CD4-positive, alpha-beta T cell treated with Interleukin-15 for 1 hour (primary cell): ENCODE results near the gene UNKL.

Experiments used
- DNase-seq: peaks from one replicate; pipeline ENCODE4 v3.0.0-alpha.2; 2020

Gene UNKL

DNA sequence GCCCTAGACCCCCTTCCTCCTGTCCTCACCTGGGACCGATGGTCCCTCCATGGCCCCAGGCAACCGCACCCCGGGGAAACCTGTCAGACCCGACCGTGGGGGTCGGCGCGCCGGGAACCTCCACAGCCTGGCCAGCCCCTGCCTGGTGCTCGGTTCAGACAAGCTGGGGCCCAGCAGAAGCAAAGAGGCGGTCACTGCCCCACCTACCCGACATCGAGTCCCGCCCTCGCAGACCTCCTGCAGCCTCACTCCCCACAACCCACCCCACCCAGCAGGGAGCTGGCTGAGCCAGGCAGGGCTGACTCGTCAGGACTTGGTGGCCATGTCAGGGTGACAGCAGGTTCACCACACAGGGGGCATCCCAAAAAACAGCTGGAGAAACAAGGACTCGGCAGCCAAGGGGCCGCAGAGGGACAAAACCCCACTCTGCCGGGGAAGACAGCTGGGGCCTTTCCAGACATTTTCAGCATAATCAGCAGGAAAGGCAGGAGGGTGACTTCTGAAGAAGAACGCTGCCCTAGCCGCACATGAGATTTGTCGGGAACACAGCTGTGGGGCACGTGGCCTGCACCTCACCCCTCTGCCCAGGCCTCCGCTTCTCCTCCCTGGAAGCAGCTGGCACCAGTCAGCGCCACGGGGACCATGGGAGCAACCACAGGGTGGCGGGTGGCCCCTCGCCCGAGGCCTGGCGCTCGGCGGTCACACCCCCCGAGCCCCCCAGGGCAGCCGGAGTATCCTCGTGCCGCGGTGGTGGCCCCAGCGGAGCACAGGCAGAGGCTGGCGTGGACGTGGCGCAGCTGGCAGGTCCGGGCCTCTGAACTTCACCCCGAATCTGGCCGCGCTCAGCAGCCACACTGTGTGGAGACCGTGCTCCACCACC is 39.8 kb downstream of the UNKL start:
- DNase-seq, result no peak

DNA sequence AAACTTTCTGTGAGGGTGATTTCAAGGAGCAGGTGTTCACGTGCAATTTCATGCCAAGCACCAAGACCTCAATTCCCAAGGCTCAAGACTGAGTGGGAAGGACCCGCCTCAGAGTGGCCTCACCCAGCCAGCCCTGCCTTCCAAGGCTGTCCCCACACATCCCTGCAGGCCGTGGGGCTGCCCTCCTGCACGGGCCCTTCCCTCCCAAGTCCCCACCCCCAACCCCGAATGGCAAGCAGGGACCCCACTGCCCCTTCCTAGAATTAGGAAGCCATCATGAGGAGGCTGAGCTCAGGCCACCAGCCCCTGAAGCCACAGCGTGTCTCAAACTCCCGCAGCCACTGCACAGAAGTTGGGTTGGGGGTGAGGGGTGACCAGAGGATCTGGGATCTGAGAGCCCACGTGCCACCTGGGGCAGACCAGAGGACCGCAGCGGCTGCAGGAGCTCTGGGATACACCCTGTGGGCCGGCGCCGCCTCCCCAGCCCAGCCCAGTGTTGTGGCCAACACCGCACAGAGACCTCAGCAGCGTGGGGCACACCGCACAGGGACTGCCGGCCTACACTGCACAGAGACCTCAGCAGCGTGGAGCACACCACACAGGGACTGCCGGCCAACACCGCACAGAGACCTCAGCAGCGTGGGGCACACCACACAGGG is 42.1 kb downstream of the UNKL start:
- DNase-seq, result no peak

DNA sequence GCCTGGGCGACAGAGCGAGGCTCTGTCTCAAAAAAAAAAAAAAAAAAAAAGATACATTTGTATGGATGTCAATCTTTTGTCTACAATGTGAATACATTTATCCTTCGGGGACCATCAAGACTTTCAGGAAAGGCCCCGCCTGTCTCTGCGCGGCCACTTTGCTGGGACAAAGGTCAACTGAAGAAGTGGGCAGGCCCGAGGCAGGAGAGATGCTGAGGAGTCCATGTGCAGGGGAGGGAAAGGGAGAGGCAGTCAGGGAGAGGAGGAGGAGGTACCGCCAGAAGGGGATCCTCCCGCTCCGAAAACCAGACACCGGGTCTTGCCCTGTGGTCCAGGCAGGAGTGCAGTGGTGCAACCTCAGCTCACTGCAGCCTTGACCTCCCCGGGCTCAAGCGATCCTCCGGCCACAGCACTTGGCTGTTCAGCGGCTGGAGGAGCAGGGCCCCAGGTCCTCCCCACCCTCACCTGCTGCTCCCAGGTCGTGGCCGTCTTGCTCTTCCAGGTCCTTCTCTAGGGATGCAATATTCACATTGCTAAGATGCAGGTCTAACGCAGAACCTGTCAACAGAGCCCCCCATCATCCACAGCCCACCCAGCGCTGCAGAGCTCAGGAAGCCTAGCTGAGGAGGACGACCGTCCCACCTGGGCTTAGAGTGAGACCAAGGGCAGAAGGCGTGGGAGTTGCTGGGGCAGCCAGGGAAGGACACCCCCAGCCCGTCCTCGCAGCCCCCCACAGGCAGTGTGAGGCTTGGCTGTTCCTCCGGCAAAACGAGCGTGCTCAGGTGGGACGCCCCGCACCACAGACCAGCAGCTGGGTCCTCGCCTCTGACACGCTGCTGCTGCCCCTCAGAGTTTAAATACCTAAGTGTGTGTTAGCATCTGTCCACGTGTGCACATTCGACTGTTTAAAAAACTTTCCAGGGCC is 43.2 kb downstream of the UNKL start:
- no peak for DNase-seq

DNA sequence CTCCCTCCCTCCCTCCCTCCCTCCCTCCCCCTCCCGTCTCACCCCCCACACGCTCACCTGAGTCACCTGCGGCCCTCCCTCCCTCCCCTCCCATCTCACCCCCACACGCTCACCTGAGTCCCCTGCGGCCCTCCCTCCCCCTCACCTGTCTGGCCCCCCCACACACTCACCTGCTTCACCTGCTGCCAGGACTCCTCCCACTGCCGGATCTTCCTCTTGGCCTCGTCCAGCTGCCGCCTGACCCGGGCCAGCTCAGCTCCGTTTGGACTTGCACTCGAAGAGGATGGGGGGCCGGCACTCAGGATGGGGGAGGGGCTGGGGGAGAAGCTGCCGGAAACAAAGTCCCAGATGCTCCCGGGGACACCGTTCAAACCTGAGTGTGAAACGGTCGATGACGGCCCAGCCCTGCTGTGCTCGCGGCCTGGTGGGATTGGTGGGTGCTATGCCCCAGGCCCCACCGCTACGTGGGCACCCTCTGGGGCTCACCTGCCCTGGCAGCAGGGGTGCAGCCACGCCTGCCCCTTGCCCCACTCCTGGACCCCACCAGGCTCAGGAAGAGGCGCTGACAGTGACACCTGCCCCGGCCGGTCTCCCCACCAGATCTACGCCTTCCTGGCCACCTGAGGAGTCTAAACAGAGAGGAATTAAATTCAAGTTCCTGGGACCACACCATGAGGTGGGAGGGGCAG is 46.9 kb downstream of the UNKL start:
- no peak for DNase-seq

DNA sequence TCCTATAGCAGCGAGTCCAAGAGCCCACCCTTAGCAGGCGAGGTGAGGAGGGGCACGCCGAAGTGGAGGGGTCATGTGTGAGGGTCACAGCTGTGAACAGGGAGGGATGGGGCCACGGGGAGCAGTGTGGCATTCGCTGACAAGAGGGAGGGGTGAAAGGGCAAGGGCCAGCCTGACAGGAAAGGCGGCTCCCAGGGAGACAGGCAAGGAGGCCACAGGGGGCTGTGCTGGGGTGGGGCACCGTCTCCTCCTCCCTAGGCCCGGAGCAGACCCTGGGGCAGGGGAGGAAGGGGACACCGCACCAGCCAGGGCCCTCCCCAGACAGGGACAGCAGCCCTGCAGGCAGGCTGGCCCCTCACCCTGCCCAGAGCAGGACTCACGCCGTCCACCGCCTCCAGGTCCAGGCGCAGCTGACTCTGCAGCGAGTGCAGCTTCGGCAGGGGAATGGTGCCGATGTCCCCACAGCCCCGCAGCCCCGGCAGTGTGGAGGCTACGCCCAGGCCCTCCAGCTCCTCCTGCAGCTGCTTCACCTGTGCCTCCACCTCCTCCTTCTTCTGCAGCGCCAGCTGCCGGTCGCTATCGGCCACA is 47.7 kb downstream of the UNKL start:
- no peak for DNase-seq

DNA sequence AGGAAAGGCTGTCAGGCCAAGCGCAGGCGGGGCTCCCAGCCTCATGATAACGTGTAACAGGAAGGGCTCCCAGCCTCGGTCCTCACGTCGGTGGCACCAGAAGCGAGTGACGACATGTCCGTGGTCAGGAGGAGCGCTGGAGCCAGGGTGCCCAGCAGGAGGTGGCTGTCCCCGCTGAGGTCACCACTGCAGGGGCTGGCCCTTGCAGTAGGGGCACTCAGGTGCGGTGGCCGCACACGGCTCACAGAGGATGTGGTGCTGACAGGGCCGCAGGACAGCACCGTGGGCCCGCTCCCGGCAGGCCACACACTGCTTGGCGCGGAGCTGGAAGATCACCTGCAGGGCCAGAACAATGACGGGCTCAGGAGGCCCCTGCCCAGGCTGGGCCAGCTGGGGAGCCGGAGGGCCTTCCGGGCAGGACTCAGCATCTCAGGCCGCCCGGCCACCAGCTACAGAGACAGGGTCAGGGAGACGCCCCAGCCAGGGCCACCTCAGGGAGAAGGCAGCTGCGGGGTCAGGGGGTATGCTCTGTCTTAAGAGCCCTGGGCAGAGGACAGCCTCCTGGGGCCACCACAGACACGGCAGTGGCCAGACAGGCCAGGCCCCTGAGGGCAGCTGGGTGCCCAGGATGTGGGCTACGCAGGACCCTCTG is 48.3 kb downstream of the UNKL start:
- no peak for DNase-seq

DNA sequence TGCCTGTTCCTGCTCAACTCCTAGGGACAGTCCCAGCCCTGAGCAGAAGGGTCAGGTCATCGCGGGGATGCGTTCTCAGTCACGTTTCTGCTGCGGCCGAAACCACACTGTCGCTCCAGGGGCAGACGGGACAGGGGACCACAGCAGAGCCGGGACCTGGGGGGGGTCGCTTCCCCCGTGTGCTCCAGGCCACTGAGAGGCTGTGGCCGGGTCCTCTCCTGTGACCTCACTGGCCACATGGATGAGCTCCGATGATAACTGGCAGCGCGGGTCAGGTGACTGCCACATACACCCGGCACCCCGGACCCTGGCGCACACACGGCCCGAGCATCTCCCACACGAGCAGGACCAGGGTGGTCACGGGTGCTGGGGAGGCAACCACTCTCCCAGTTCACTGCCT is 50.0 kb downstream of the UNKL start:
- no peak for DNase-seq

DNA sequence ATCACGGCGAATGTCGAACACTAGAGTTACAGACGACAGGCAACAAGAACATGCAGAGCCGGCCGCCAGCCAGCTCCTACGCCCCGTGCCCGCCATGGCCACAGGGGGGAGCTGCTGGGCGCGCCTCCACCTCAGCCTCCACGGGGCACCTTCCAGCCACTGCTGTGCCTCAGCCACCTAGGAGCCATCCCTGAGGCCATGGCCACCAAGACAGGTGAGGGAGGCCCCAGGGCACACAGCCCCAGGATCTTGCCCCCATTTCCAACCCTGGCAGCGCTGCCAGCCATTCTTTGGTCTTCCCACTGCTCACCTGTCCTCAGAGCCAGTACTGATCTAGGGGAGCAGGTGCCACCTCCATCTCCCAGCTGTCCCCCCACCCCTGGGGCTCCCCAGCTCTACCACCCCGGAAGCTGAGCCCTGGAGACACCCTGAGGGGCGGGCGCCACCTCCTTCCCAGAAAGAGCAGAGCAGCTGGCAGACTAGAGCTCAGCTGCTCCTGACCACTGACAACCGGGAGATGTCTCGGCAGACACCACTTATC is 50.9 kb downstream of the UNKL start:
- DNase-seq, result peak; percentile 60

DNA sequence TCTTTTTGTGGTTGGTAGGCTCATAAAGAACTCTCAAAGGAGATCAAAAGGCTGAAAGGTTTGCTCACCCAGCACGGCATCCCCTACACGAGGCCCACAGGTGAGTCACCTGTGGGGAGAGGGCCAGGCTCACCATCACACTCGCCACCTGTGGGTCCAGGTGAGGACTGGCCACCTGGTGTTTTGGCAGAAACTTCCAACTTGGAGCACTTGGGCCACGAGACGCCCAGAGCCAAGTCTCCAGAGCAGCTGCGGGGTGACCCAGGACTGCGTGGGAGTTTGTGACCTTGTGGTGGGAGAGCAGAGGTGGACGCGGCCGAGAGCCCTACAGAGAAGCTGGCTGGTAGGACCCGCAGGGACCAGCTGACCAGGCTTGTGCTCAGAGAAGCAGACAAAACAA is 51.7 kb downstream of the UNKL start:
- DNase-seq, result no peak

DNA sequence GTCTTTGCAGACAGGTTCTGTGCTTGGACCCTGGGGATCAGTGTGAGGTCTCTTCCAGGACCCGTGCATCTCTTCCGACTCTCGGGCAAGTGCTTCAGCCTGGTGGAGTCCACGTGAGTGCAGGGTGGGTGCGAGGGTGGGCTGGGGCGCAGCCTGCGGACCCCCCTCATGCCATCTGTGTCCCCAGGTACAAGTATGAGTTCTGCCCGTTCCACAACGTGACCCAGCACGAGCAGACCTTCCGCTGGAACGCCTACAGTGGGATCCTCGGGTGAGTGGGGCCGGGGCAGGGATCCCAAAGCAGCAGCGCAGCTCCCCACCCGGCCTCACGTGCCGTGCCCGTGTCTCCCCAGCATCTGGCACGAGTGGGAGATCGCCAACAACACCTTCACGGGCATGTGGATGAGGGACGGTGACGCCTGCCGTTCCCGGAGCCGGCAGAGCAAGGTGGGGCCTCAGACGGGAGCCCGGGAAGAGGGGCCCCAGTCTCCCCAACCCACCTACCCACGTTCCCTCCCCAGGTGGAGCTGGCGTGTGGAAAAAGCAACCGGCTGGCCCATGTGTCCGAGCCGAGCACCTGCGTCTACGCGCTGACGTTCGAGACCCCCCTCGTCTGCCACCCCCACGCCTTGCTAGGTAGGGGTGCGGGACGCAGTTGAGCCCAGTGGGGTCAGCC is 52.7 kb downstream of the UNKL start:
- DNase-seq, result no peak

DNA sequence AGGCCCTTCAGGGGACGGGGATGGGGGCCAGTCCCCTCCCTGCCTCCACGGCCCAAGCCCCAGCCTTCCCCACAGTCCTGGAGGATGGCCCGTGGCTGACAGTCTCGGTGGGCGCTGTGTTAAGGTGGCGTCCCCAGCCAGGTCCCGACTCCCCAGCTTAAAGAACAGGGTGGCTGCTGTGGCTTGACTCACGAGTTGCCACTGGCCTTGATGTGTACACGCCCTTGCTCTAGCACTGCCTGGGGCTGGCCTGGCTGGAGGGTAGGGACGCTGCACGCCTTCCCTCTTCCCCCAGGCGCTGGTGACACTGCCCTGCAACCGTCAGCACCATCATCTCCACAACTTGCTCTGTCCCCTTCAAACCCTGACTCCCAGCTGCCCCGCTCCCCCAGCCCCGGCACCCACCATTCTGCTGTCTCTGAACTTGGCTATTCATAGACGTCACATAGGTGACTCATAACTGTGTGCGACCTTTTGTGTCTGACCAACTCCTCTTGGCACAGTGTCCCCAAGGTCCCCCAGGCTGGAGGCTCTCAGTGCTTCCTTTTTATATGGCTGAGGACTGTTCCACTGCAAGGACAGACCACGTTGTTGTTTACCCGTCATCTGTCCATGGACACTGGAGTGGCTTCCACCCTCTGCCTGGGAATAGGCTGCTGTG is 56.5 kb downstream of the UNKL start:
- DNase-seq, result no peak

DNA sequence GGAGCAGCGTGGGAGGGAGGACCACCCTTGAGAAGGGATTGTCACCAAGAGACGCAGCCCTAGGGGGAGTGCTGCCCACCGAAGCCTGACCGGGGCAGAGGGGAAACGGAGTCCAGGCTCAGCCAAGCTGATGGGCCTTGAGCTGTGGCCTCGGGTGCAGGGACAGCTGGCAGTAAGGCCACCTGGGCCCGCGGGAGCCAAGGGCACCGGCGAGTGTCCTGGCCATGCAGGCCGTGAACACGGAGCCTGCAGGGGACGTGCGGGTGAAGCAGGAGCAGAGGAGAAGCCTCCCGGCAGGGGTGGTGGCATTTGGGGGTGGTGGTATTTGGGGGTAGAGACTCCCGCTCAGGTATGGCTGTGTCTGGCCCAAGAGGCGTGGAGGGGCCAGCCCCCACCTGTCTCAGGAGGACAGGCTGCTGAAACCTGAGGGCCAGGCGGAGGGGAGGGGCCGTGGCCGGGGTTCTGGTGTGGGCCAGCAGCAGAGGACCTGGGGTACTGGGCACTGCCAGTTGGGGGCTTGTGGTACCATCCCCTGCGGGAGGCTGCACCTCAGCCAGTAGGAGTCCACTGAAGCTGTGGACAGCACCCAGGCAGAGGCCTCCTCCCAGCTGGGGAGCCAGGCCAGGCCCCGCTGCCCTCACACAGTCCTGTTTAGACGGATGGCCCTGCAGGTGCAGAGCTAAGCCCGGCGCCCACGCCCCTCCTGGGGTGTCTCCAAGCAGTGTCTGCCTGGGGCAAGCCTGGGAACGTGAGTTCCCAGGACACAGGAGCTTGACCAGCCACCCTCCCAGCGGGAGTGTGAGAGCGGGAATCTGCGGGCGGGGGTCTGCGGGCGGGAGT is 58.2 kb downstream of the UNKL start:
- DNase-seq, result no peak

DNA sequence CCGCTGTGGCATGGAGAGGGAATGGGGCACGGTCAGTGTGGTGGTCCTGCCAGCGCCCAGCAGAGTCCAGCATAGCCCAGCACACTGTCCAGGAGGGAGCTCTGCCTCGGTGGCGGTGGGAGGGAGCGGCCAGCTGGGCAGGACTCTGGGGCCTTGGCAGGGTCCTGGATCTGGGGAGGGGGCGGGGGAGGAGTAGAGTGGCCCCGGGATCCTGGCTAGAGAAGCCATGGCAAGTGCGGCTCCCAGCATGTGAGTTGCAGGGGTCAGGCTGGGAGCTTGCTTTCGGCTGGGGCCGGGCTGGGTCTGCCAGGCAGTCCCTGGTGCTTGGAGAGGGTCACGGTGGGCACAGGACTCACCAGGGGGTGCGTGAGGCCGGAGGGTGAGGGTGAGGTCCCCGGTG is 58.9 kb downstream of the UNKL start:
- DNase-seq, result no peak

DNA sequence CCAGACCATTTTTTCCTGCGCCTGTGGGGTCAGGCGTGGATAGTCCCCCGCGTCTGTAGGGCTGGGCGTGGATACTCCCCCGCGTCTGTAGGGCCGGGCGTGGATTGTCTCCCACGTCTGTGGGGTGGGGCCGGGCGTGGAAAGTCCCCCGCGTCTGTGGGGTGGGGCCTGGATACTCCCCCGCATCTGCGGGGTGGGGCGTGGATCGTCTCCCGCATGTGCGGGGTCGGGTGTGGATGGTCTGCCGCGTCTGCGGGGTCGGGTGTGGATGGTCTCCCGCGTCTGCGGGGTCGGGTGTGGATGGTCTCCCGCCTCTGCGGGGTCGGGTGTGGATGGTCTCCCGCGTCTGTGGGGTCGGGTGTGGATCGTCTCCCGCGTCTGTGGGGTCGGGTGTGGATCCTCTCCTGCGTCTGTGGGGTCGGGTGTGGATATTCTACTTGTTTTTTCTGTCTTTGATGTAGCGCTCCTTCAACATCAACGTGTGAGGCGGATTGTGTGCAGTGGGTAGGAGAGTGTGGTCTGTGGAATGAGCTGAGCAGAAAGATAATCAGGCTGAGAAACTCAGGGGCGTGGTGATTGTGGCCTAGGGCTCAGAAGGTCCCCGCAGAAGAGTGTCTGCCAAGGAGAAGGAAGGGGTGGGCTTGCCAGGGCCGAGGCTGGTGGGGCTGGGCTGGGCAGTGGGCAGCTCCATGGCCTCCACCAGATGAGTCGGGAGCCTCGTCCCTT is 59.5 kb downstream of the UNKL start:
- DNase-seq, result no peak

DNA sequence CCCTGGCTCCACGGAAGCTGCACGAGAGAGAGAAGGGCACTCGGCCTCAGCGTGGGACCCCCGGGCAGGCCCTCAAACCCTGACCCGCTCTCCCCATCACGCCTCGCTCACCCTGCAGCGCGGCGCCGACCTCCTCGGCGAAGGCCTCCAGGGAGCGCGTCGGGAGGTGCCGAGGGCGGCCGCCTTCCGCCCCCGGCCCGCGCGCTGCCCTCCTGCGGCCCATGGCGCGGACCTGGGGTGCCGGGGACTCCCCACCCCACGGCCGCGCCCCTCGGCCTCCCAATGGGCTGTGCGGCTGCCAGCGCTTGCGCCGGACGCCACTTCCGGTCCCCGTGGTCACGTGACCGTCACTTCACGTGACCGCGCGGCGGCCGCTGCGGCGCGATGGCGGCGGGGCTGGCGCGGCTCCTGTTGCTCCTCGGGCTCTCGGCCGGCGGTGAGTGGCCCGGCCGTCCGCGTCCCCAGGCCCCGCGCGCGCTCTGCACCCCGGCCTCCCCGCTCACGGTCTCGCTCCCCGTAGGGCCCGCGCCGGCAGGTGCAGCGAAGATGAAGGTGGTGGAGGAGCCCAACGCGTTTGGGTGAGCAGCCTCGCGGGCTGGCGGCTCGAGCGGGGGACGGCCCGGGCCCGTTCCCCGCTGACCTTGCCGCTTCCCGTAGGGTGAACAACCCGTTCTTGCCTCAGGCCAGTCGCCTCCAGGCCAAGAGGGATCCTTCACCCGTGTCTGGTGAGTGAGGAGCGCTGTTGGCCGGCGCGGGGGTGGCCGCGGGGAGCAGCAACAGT is 62.7 kb downstream of the UNKL start, which contains the start of the genes GNPTG and TSR3:
GNPTG (plus strand) TSS at position 350 of the 781 bp plus-strand sequence; CDS start at position 385, 35 bp downstream.
TSR3 (minus strand) TSS at position 297 of the 781 bp plus-strand sequence; CDS start at position 223, 74 bp downstream.
- peak; percentile 88 for DNase-seq

DNA sequence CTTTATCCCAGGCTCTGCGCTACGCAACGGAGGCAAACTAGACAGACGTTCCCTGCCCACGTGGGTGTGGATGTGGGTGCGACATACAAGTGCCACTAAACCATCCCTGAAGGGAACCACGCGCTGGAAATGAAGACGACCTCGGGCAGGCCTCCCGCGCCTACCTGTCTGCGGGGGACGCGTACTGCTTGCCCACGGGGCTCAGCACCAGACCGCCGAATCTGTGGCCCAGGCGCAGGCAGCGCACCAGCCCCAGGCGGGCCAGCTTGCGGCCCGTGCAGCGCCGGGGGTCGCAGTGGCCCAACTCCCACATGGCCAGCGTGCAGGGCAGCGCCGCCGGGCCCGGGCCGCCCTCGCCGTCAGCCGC is 63.3 kb downstream of the UNKL start:
- no peak for DNase-seq

DNA sequence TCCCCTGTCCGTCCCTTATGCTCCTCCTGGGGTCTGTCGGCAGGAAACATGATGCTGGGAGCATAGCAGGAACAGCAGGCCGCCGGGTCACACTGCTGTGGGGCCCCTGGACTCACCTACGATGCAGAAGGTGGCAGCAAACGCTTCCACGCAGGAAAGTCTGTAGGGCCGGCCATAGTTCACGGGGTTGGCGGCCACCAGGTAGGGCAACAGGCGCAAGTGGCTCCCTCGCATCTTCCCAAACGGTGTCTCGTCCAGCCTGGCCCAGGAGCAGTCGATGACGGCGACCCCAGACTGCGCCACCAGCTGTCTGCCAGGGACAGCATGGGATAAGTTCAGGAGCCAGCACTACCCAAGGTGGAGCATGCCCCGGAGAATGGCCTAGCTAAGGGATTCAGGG is 63.8 kb downstream of the UNKL start:
- no peak for DNase-seq

DNA sequence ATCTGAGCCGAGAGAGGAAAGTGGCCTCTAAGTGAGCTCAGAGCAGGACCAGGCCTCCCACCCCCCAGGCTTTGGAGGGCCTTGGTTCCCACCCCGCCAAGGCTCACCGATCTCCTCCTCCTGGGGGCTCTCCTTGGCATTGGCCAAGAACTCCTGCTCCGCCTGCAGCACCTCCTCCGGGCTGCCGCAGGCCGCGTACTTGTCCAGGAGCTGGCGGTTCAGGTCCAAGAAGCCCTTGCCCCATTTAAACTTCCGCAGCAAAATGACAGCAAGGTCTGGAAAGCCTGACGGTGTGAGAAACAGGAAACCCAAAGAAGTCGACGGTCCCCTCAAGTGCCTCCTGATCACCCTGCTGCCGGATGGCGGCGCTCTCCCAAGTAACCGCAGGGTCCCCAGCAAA is 64.6 kb downstream of the UNKL start:
- DNase-seq, result no peak
